Gastroesophageal sphincter (tissue), 3 donors: ENCODE results near the gene KRT8.

Experiments used
- CTCF ChIP-seq, 4 experiments: fragments of 200-600 bp in 2 of 4; fragments of 450-650 bp in 2 of 4; sonication (generic) in 1 of 4; IDR thresholded peaks; one replicate each; pipeline ENCODE4 v1.5.1; 2017 to 2019; ENCODE audit warnings: antibody characterized with exemption in 4 of 4, mild to moderate bottlenecking in 2 of 4, moderate library complexity in 2 of 4
- POLR2A ChIP-seq, 2 donors: fragments of 450-650 bp; IDR thresholded peaks; one replicate each; pipeline ENCODE4 v1.6.1; 2017; ENCODE audit warnings: antibody characterized with exemption in 2 of 2, mild to moderate bottlenecking in 2 of 2, moderate library complexity in 1 of 2
- POLR2AphosphoS5 ChIP-seq: sonication (generic); formaldehyde crosslinking; IDR thresholded peaks from one replicate; pipeline ENCODE4 v1.6.1; 2017; ENCODE audit warnings: antibody characterized with exemption

DNA sequence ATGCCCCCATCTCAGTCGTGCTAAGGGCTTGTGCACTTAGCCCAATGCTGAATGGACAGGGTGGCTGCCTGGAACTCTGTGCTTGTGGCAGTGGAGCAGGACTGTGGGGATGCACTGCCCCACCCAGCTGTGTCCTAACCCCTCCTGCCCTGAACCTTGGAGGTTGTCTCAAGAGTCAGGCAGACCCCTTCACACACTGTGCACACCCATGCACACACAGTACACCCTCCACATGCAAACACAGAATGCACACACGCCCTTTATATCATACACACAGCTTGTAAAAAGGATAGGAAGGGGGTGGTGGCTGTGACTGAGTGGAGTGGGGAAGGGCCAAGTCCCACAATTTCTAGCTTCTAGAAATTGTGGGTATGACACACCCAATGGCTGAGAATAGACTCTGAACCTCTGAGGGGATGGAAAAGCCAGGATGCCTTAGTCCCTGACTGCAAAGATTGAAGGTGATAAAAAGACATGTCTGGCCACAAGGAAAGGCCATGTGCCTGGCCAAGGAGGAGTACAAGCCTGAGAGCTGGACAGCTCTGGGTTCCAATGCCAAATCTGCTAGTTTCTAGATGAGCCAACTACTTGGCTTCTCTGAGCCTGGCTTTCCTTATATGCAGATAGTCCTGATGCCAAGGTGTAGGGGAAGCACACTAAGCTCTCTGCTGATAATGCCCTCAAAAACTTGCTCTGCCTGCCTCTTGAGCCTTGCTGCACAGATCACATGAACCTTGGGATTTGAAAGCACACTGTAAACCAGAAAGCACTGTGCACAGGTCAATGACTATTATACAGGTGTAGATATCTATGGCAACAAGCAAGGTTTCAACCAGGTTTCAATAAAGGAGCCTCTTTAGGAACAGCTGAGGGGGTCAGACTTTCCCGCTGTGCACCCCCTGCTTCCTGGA, 8.4 kb downstream of the KRT8 start:
- TF ChIP-seq CTCF (IDR thresholded peaks at IDR 0.05) (no peak), POLR2A (IDR thresholded peaks at IDR 0.05) (no peak), POLR2AphosphoS5 (no peak)
